CD4-positive, alpha-beta T cell treated with Interleukin-6 at 100 ng/mL for 8 hours (primary cell): ENCODE measurements around the gene PSD4.

Source experiments
- DNase-seq: peaks from one replicate; pipeline ENCODE4 v3.0.0-alpha.2; 2020; ENCODE audit warnings: mixed read lengths, low spot score

The PSD4 gene

GRCh38 chr2:113207021-113207420, 33.2 kb downstream of the PSD4 start:
- DNase-seq: no peak

DNA sequence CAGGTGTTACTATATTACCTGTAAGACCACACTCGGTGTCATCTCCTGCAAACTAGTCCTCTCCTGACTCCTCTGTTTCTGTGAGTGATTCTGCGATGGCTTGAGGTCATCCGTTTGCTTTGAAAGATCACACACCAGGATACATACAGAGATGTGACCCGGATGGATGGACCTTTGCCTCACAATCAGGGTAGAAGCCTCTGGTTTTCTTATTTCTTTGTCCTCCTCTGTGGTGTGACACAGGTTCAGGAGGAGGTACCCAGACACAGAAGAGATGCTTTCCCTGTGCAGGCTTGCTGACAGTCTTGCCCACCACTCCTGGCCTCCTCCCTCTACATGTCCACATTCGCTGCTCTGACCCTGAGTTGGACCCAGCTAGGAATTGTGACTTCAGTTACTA, 34.6 kb downstream of the PSD4 start:
- no peak for DNase-seq

GRCh38 chr2:113209011-113209645, 35.4 kb downstream of the PSD4 start:
- DNase-seq: no peak

- no peak for DNase-seq
Measured at GRCh38 chr2:113209646-113210171, 35.9 kb downstream of the PSD4 start.

DNA sequence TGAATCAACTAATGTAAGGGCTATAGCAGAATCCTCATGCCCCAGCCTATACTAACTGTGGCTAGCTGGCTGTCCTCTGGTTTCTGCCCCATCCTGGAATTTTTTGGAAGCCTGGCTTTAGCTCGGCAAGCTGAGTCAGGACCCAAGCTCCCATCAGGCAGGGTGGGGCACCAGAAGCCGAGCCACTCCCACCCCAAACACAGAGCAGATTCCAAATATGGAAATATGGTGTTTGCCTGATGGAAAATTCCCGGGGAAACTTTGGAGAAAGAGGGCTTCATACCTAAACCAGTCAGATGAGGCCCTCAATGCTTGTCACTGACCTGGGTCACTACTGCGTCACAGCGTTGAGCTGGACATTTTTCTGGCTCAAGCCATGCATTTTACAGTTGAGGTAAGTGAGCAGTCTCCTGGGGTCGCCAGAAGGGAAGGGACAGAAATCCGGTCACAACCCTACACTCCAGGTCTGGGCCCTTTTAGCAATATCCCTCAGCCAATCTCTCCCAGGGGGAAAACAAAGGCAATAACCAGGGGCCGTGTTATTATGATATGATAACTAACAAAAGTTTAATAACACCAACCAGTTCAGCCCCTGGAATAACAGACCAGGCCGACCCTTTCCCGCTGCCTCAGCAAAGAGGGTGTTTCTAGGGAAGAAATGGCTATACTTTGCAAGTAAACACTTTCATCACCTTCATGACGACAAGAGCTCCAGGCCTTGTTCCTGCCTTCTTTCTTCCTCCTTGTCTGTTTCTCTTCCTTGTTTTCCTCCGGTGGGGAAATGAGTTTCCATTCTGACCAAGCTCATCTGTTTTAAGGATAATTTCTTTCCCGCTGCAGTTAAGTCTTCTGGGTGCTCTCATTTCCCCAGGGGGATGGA, 37.7 kb downstream of the PSD4 start:
- no peak for DNase-seq

DNA sequence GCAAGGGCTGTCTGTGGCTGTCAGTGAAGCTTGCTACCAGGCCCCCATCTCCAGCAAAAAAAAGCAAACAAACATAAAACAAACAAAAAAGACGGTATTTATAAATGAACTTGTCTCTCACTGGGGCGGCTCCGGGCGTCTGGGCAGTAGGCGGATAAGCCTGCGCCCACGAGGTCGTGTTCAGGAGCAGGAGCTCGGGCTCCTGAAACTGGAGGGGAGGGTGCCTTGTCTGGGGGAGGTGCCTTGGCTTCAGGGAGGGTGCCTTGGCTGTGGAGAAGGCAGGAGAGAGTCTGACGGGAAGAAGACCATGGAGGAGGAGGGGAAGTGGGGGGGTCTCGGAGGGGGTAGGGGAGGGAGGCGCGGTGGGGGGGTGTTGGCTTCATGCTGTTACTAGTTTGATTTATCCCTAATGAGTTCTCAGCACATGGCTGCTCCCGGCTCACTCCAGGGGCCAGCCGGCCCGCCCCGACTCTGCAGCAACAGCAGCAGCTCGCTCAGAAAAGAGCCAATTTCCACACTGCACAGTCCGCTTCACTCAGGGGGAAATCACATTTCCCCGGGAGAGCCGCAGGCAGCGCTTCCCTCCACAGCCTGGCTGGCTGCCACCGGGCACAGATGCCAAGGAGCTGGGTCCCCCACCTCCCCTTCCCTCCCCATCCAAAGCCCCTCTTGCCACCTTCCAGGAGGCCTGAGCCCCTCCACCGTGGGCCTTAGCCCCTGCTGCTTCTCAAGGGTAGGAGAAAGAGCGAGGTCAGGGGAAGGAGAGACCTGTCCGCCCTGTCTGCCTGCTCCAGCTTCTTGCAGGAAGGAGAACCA, 38.7 kb downstream of the PSD4 start:
- DNase-seq: no peak

- no peak for DNase-seq
Measured at GRCh38 chr2:113213061-113213930, 39.5 kb downstream of the PSD4 start.

GRCh38 chr2:113214141-113214540, 40.4 kb downstream of the PSD4 start:
- DNase-seq: no peak

GRCh38 chr2:113215056-113215455, 41.3 kb downstream of the PSD4 start:
- no peak for DNase-seq

- DNase-seq: no peak
Measured at GRCh38 chr2:113216321-113216720, 42.5 kb downstream of the PSD4 start.

GRCh38 chr2:113216891-113217454, 43.2 kb downstream of the PSD4 start:
- DNase-seq: no peak

DNA sequence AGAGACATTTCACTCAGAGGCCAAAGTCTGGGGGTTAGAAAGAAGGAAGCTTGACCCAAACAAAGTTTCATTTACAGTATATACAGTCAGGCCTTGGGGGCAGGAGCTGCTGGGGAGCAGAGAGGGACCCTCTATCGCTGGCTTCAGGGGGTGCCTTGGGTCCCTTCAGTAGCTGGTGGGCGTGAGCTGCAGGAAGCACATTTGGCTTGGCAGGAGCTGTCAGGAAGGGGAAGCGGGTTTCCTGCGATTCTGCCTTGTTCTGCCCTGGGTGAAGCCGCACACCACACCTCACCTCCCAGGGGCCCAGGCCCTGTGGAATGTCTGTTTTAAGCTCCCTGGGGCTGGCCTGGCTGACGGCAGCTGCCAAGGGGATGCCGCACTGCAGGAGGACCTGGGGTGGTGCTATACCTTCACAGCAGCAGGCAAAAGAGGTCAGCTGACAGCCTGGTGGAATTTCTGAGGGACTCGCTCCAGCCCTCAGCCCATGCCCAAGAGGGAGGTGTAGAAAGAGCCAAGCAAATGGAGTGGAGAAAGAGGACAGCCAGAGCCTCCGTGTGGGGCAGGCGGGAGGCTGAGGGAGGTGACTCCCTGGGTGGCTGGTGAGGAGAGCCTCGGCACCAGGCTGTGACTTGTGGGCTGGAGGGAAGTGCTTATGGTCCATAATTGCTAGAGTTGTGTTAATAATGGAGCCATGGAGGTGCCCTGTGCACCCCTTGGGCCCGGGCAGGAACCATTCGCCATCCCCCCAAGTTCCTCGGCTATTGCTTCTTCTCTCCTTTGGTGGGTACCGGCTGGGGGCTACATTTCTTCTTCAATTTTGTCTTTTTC, 43.9 kb downstream of the PSD4 start:
- no peak for DNase-seq

GRCh38 chr2:113218283-113219091, 44.7 kb downstream of the PSD4 start:
- no peak for DNase-seq

- no peak for DNase-seq
Measured at GRCh38 chr2:113219092-113219441, 45.3 kb downstream of the PSD4 start.

GRCh38 chr2:113219525-113219888, 45.7 kb downstream of the PSD4 start:
- no peak for DNase-seq

DNA sequence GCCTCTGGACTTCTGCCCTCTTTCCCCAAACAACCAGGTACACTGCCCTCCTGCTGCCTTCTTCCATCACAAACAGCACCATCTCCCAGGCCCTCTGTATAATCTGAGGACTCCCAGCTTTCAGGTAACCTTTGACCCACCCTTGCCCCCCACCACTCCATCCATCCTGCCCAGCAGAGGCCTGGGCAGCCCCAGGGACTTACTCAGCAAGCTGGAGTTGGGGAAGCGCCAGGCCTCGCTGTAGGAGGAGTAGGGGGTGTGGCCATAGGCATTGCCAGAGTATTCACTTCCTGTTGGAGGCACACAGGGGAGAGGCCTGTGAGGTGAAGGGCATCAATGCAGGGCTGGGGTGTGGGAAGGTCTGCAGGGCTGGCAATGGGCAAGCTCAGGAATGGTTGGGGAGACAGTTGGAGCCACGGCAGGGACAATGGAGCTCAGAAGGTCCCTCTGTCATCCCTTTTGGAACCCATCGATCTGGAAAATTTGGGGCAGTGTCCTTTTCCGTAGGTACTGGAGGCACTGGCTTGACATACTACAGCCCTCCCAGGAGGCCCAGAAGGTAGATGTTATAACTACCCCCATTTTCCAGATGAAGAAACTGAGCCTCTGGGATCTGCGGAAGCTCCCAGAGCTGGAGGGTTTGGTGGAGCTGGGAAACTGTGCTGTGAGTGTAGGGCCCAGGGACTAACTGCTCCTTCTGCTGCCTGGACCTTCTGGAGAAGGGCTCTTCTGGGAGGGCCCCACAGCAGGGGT, 46.3 kb downstream of the PSD4 start:
- no peak for DNase-seq

DNA sequence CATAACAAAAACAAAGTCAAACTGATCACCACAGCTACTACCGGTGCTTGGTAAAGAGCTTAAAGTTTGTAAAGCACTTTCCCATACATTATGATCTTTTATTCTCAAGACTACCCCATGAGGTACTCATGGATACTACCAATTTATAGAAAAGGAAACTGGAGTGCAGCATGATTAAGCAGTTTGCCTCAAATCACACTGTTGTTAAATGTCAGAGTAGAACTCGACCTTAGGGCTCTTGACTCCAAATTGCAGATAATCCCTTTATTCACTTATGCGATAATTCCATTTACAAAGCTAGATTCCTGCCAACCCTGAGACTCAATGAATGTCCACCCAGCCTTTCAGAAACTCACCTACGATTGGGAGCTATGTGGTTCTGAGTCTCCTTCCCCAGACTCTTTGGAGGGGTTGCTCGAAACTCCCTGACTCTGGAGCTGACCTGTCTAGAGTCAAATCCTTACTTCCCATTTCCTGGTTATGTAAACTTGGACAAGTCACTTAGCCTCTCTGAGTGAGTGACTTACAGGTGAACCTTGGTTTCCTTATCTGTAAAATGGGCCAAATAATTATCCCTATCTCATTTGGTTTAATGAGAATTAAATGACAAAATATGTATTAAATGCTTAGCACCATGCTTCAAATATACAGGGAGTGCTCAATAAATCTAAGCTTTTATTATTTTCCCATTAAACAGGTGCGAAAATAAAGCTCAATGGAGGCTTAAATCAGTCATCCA, 47.4 kb downstream of the PSD4 start:
- DNase-seq: no peak

DNA sequence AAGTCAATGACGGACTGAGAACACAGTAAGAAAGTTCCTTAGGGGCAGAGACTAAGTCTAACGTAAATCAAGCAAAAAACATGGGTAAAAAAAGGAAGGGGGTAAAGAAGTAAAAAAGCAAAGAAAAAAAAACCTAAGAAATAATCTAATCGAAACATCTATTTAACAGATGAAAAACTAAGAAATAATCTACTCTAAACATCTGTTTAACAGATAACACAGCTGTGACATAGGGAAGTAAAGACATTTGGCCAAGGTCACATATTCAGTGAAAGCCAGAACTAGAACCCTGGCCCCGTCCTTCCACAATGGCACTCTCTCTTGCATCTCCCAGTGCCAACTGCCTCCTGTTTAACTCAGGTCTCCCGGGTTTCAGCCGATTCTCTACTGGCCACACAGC, 48.1 kb downstream of the PSD4 start:
- no peak for DNase-seq
